Activated CD8-positive, alpha-beta memory T cell treated with anti-CD3 and anti-CD28 coated beads, Interleukin-2, amount 50 U/mL, for 1 hour (primary cell): ENCODE results near the gene RPL15.

Experiments
- DNase-seq: peaks from one replicate; pipeline ENCODE4 v3.0.0-alpha.2; 2020; ENCODE audit errors: extremely low read depth

Gene RPL15

GRCh38 chr3:23961066-23961465, 44.1 kb downstream of the RPL15 start:
- no peak for DNase-seq

- DNase-seq, result no peak
Measured at GRCh38 chr3:23961913-23962312, 45.0 kb downstream of the RPL15 start.

- no peak for DNase-seq
Measured at GRCh38 chr3:23964537-23965235, 47.8 kb downstream of the RPL15 start.

- DNase-seq, result no peak
Measured at GRCh38 chr3:23966328-23966727, 49.4 kb downstream of the RPL15 start.

- no peak for DNase-seq
Measured at GRCh38 chr3:23968463-23969184, 51.7 kb downstream of the RPL15 start.

GRCh38 chr3:23969393-23969792, 52.5 kb downstream of the RPL15 start:
- no peak for DNase-seq
